Stimulated activated CD8-positive, alpha-beta memory T cell treated with anti-CD3 and anti-CD28 coated beads, Interleukin-7, amount 100 ng/mL, for 48 hours (primary cell): Measurements from ENCODE around the gene LYPD6B.

Experiments
- DNase-seq, 2 donors: peaks; one replicate each; pipeline ENCODE4 v3.0.0-alpha.2; 2020; ENCODE audit warnings: low read depth in 1 of 2; ENCODE audit errors: extremely low read depth in 1 of 2

The LYPD6B gene

GRCh38 chr2:149070681-149071320 lies 32.3 kb downstream of the LYPD6B start:
- DNase-seq = no peak

GRCh38 chr2:149075105-149075504 lies 36.6 kb downstream of the LYPD6B start:
- no peak for DNase-seq

GRCh38 chr2:149075853-149076252 lies 37.4 kb downstream of the LYPD6B start:
- no peak for DNase-seq

GRCh38 chr2:149076863-149077412 lies 38.4 kb downstream of the LYPD6B start:
- DNase-seq = no peak

GRCh38 chr2:149077861-149078260 lies 39.4 kb downstream of the LYPD6B start:
- no peak for DNase-seq

- DNase-seq = no peak
These were observed 41.6 kb downstream of the LYPD6B start for GRCh38 chr2:149080099-149080498.

GRCh38 chr2:149080971-149081370 lies 42.5 kb downstream of the LYPD6B start:
- no peak for DNase-seq

GRCh38 chr2:149082079-149082478 lies 43.6 kb downstream of the LYPD6B start:
- no peak for DNase-seq

GRCh38 chr2:149082735-149083134 lies 44.2 kb downstream of the LYPD6B start:
- DNase-seq = no peak

GRCh38 chr2:149084924-149085795 lies 46.7 kb downstream of the LYPD6B start:
- no peak for DNase-seq

- DNase-seq = no peak
These were observed 49.3 kb downstream of the LYPD6B start for GRCh38 chr2:149087751-149088150.

GRCh38 chr2:149089068-149089467 lies 50.6 kb downstream of the LYPD6B start:
- DNase-seq = no peak

- DNase-seq = no peak
These were observed 52.2 kb downstream of the LYPD6B start for GRCh38 chr2:149090706-149091105.

GRCh38 chr2:149093579-149093978 lies 55.1 kb downstream of the LYPD6B start:
- DNase-seq = no peak

- no peak for DNase-seq
These were observed 55.9 kb downstream of the LYPD6B start for GRCh38 chr2:149094217-149095015.

GRCh38 chr2:149098701-149099100 lies 60.2 kb downstream of the LYPD6B start:
- DNase-seq = no peak

- no peak for DNase-seq
These were observed 60.8 kb downstream of the LYPD6B start for GRCh38 chr2:149099298-149099697.

GRCh38 chr2:149100739-149101699 lies 62.5 kb downstream of the LYPD6B start:
- no peak for DNase-seq

GRCh38 chr2:149101818-149102217 lies 63.3 kb downstream of the LYPD6B start:
- DNase-seq = no peak

GRCh38 chr2:149103081-149103620 lies 64.7 kb downstream of the LYPD6B start:
- DNase-seq = no peak
